ENCODE data around the gene NXF2B. TPM values are rescaled to one million over a fixed set of nuclear protein-coding genes. Genes with fewer than 3 reads are reported as not detected.
A peak's percentile ranks its signal among the peaks of the same experiment; 100 is the strongest.

The NXF2B gene
- total RNA-seq, 1 experiment from 2014 or later = not detected

DNA sequence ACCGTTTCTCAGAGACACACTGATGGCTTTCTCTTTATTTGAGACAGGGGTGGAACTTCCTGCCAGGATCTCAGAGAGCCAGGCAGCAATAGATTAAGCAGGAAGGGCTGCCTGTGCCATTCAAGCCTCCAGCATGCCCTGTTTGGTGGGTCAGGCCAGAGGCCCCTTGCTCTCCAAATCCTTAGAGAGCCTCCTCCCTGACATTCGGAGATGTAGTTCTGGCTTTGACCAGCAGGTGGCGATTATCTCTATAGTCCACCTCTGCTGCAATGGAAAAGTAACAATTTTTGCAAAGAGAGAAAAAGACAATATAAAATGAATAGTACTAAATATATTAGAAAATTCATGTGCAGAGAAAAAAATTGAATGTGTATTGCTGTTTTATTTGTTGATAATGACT, 93.9 kb downstream of the NXF2B start:
- Histone ChIP-seq H3K9me2 (replicated peaks; ENCODE audit: low read length) (no peaks in the 10 kb centered on the region), H2AFZ (ENCODE audit: low read length) (no peak overlapping the region), H3K36me3 (ENCODE audit: low read depth, low read length) (no peaks in the 10 kb centered on the region), H3K9ac (ENCODE audit: low read length) (no peak overlapping the region), H3K79me2 (ENCODE audit: low read length) (no peaks in the 10 kb centered on the region), H3K4me2 (ENCODE audit: low read length) (no peak overlapping the region), H3K27ac (ENCODE audit: low read length) (no peak overlapping the region), H3K4me1 (ENCODE audit: insufficient read depth, low read length) (no peaks in the 10 kb centered on the region), H3K4me3 (ENCODE audit: low read length) (no peak overlapping the region), H3K27me3 (ENCODE audit: low read length) (no peaks in the 10 kb centered on the region), H4K20me1 (ENCODE audit: low read length) (no peaks in the 10 kb centered on the region), H3K9me3 (ENCODE audit: low read length) (no peaks in the 10 kb centered on the region), H3F3A (ENCODE audit: low read length, unreplicated experiment) (no peaks in the 10 kb centered on the region)
- ChIA-PET CTCF (no interaction called here), POLR2A (ENCODE audit: unreplicated experiment) (no interaction called here)
- TF ChIP-seq, protein P1, sequence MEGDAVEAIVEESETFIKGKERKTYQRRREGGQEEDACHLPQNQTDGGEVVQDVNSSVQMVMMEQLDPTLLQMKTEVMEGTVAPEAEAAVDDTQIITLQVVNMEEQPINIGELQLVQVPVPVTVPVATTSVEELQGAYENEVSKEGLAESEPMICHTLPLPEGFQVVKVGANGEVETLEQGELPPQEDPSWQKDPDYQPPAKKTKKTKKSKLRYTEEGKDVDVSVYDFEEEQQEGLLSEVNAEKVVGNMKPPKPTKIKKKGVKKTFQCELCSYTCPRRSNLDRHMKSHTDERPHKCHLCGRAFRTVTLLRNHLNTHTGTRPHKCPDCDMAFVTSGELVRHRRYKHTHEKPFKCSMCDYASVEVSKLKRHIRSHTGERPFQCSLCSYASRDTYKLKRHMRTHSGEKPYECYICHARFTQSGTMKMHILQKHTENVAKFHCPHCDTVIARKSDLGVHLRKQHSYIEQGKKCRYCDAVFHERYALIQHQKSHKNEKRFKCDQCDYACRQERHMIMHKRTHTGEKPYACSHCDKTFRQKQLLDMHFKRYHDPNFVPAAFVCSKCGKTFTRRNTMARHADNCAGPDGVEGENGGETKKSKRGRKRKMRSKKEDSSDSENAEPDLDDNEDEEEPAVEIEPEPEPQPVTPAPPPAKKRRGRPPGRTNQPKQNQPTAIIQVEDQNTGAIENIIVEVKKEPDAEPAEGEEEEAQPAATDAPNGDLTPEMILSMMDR (conservative IDR thresholded peaks at IDR 0.05; ENCODE audit: low read depth, low read length) = peak; percentile 66
- no peak for TF ChIP-seq EZH2 (IDR thresholded peaks at IDR 0.05; ENCODE audit: low read length, unreplicated experiment)
- no TSS peak for BruUV-seq (replicated peaks)
- intact Hi-C loops (cut with micrococcal nuclease) = no loop called here
- DNase-seq = peak; percentile 70
- ATAC-seq = peak; percentile 31; the same call in 1 of the 2 replicates

DNA sequence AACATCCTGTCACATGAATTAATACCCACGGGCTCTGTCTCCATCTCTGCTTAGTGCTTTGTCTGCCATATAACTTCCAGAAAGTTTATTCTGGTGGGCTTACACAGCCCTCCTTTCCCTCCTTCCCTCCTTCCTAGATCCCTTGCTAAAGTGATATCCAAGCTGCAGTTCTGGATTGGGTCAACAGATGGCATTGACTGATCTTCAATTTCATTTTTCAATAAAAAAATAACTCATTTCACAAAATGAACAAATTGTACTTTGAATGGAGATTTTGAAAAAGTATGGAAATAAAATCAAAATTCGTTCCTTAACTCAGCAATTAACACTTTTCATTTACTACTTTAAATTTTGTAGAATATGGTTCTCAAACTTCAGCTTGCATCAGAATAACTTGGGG, 97.9 kb downstream of the NXF2B start:
- DNase-seq = peak; percentile 12
- Histone ChIP-seq H3K79me2 (ENCODE audit: low read length) (no peaks in the 10 kb centered on the region), H3K4me1 (ENCODE audit: insufficient read depth, low read length) (no peaks in the 10 kb centered on the region), H3K4me3 (ENCODE audit: low read length) (no peak overlapping the region), H3K27ac (ENCODE audit: low read length) (no peak overlapping the region), H4K20me1 (ENCODE audit: low read length) (no peaks in the 10 kb centered on the region), H3K27me3 (ENCODE audit: low read length) (no peaks in the 10 kb centered on the region), H3K36me3 (ENCODE audit: low read depth, low read length) (no peaks in the 10 kb centered on the region), H3K4me2 (ENCODE audit: low read length) (no peak overlapping the region), H3K9ac (ENCODE audit: low read length) (no peak overlapping the region), H3F3A (ENCODE audit: low read length, unreplicated experiment) (no peaks in the 10 kb centered on the region), H2AFZ (ENCODE audit: low read length) (no peak overlapping the region), H3K9me2 (replicated peaks; ENCODE audit: low read length) (no peaks in the 10 kb centered on the region), H3K9me3 (ENCODE audit: low read length) (no peaks in the 10 kb centered on the region)
- ChIA-PET POLR2A (ENCODE audit: unreplicated experiment) (no interaction called here), CTCF (no interaction called here)
- TF ChIP-seq EZH2phosphoT487 (IDR thresholded peaks at IDR 0.05; ENCODE audit: borderline replicate concordance, low read length) = no peak
- TF ChIP-seq, protein P1 (conservative IDR thresholded peaks at IDR 0.05; ENCODE audit: low read depth, low read length) = peak; percentile 41; the same call in 1 of the 2 replicates
- intact Hi-C loops (cut with micrococcal nuclease) = no loop called here
- BruUV-seq (replicated peaks) = no TSS peak
- ATAC-seq = no peak

DNA sequence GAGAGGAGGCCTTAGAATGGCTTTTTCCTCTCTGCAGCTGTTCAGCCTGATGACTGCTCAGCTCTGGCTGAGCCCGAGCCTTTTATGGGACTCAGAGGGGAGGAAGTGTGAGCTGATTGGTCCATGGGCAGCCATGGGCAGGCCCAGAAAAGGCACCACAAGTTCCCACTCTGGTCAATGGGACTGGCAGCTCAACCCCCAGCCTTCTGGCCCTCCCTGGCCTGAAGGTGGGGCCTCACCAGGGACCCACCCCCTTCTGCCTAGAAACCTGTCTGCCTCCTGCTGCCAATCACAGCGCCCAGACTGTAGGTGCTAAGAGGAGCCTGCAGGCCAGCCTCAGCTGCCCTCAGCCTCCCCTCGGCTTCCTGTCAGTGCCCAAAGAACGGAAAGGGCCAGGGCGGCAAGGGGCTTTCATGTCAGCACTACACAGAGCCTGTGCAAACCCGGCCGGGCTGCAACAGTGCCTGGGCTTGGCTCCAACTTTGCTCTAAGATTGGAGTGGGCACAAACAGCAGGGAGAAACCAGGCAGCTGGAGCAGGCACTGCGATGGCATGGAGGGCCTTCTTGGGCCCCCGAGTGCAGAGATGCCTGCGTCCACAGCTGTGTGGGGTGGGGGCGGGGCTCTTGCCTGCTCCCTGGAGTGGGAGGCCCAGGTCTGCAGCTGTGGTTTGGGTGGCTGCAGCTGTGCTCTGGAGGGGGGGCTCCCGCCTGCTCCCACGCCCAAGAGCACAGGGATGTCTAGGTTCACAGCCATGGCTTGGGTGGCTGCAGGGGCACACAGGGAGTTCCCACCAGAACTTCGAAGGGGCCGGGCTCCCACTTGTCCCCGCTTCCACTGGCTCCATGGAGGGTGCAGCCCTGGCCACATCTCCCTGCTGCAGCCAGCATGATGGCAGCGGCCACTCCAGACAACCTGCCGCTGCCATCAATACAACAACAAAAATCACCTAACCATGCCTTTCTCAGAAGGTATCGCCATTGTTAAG, 100.2 kb downstream of the NXF2B start:
- POLR2A ChIA-PET (ENCODE audit: unreplicated experiment) = no interaction called here
- ATAC-seq = no peak

More for the DNA sequence above, 100.2 kb downstream of the NXF2B start:
- H3K36me3 ChIP-seq (ENCODE audit: low read depth, low read length) = no peaks in the 10 kb centered on the region
- CTCF ChIA-PET = no interaction called here
- no peaks in the 10 kb centered on the region for H3K79me2 ChIP-seq (ENCODE audit: low read length)
- no peaks in the 10 kb centered on the region for H4K20me1 ChIP-seq (ENCODE audit: low read length)
- no peak overlapping the region for H2AFZ ChIP-seq (ENCODE audit: low read length)
- BruUV-seq (replicated peaks) = no TSS peak
- no peak for DNase-seq
- H3K4me2 ChIP-seq (ENCODE audit: low read length) = no peak overlapping the region
- no peaks in the 10 kb centered on the region for H3K9me2 ChIP-seq (replicated peaks; ENCODE audit: low read length)
- H3K9me3 ChIP-seq (ENCODE audit: low read length) = no peaks in the 10 kb centered on the region
- H3F3A ChIP-seq (ENCODE audit: low read length, unreplicated experiment) = no peaks in the 10 kb centered on the region
- H3K27ac ChIP-seq (ENCODE audit: low read length) = no peak overlapping the region
- H3K4me1 ChIP-seq (ENCODE audit: insufficient read depth, low read length) = no peaks in the 10 kb centered on the region
- intact Hi-C loops (cut with micrococcal nuclease) = no loop called here
- TF ChIP-seq EZH2phosphoT487 (IDR thresholded peaks at IDR 0.05; ENCODE audit: borderline replicate concordance, low read length) (no peak), EZH2 (IDR thresholded peaks at IDR 0.05; ENCODE audit: low read length, unreplicated experiment) (no peak)
- TF ChIP-seq, protein P1 (conservative IDR thresholded peaks at IDR 0.05; ENCODE audit: low read depth, low read length) = no peak
- H3K4me3 ChIP-seq (ENCODE audit: low read length) = no peak overlapping the region
- H3K27me3 ChIP-seq (ENCODE audit: low read length) = no peaks in the 10 kb centered on the region
- no peak overlapping the region for H3K9ac ChIP-seq (ENCODE audit: low read length)
